ENCODE results near the gene STKLD1. TPM values are rescaled to one million over a fixed set of nuclear protein-coding genes. Genes with fewer than 3 reads are reported as not detected.
"Not testable (repeated sequence)": the region's sequence is repeated elsewhere in the genome, so short reads cannot be mapped to it uniquely, and the experiment has no call there.

STKLD1 gene
- total RNA-seq, 1 donor from 2014 or later, result 0.16 TPM

GRCh38 chr9:133390713-133391112 lies 14.5 kb downstream of the STKLD1 start:
- Mint-ChIP-seq H3K4me3 (no peak overlapping the region), H3K4me1 (no peaks in the 10 kb centered on the region), H3K36me3 (ENCODE audit: low read depth) (no peaks in the 10 kb centered on the region), H3K9me3 (no peaks in the 10 kb centered on the region), H3K27me3 (no peaks in the 10 kb centered on the region), H3K27ac (no peak overlapping the region)
- no peak for DNase-seq
- intact Hi-C loops (cut with micrococcal nuclease), result no loop called here

- H3K27ac Mint-ChIP-seq; H3K27me3 Mint-ChIP-seq; DNase-seq; H3K4me3 Mint-ChIP-seq; intact Hi-C loops (cut with micrococcal nuclease); H3K9me3 Mint-ChIP-seq; H3K36me3 Mint-ChIP-seq (ENCODE audit: low read depth); H3K4me1 Mint-ChIP-seq: not testable (repeated sequence)
Observed at GRCh38 chr9:133391449-133391848, 15.3 kb downstream of the STKLD1 start.

GRCh38 chr9:133392308-133392707 lies 16.1 kb downstream of the STKLD1 start:
- H3K36me3 Mint-ChIP-seq (ENCODE audit: low read depth); DNase-seq; H3K27me3 Mint-ChIP-seq; H3K4me1 Mint-ChIP-seq; H3K9me3 Mint-ChIP-seq; H3K4me3 Mint-ChIP-seq; intact Hi-C loops (cut with micrococcal nuclease); H3K27ac Mint-ChIP-seq: not testable (repeated sequence)

- Mint-ChIP-seq H3K4me3 (no peak overlapping the region), H3K27ac (no peak overlapping the region), H3K9me3 (no peaks in the 10 kb centered on the region), H3K27me3 (no peaks in the 10 kb centered on the region), H3K36me3 (ENCODE audit: low read depth) (no peaks in the 10 kb centered on the region), H3K4me1 (no peaks in the 10 kb centered on the region)
- intact Hi-C loops (cut with micrococcal nuclease), result no loop called here
- no peak for DNase-seq
Observed at GRCh38 chr9:133393399-133393798, 17.2 kb downstream of the STKLD1 start.

- no peaks in the 10 kb centered on the region for H3K4me1 Mint-ChIP-seq
- no peaks in the 10 kb centered on the region for H3K27me3 Mint-ChIP-seq
- no peak overlapping the region for H3K4me3 Mint-ChIP-seq
- intact Hi-C loops (cut with micrococcal nuclease), result no loop called here
- H3K9me3 Mint-ChIP-seq, result no peaks in the 10 kb centered on the region
- no peak overlapping the region for H3K27ac Mint-ChIP-seq
- no peaks in the 10 kb centered on the region for H3K36me3 Mint-ChIP-seq (ENCODE audit: low read depth)
- no peak for DNase-seq
Observed at GRCh38 chr9:133394687-133395271, 18.6 kb downstream of the STKLD1 start.

- DNase-seq, result no peak
- no peaks in the 10 kb centered on the region for H3K4me1 Mint-ChIP-seq
- no peak overlapping the region for H3K27ac Mint-ChIP-seq
- H3K9me3 Mint-ChIP-seq, result no peaks in the 10 kb centered on the region
- H3K27me3 Mint-ChIP-seq, result no peaks in the 10 kb centered on the region
- H3K36me3 Mint-ChIP-seq (ENCODE audit: low read depth), result no peaks in the 10 kb centered on the region
- H3K4me3 Mint-ChIP-seq, result no peak overlapping the region
- intact Hi-C loops (cut with micrococcal nuclease), result no loop called here
Observed at GRCh38 chr9:133396952-133397351, 20.8 kb downstream of the STKLD1 start.

- no peaks in the 10 kb centered on the region for H3K27me3 Mint-ChIP-seq
Observed at GRCh38 chr9:133397370-133397769, 21.2 kb downstream of the STKLD1 start.

GRCh38 chr9:133397895-133398294 lies 21.7 kb downstream of the STKLD1 start:
- Mint-ChIP-seq H3K27ac (no peak overlapping the region), H3K4me3 (no peak overlapping the region), H3K9me3 (no peaks in the 10 kb centered on the region), H3K27me3 (no peaks in the 10 kb centered on the region), H3K4me1 (no peaks in the 10 kb centered on the region), H3K36me3 (ENCODE audit: low read depth) (no peaks in the 10 kb centered on the region)
- intact Hi-C loops (cut with micrococcal nuclease), result no loop called here
- DNase-seq, result no peak

More at GRCh38 chr9:133397370-133397769, 21.2 kb downstream of the STKLD1 start:
- no peaks in the 10 kb centered on the region for H3K9me3 Mint-ChIP-seq
- no peaks in the 10 kb centered on the region for H3K4me1 Mint-ChIP-seq
- H3K27ac Mint-ChIP-seq, result no peak overlapping the region
- intact Hi-C loops (cut with micrococcal nuclease), result no loop called here
- no peak overlapping the region for H3K4me3 Mint-ChIP-seq
- DNase-seq, result no peak
- H3K36me3 Mint-ChIP-seq (ENCODE audit: low read depth), result no peaks in the 10 kb centered on the region

GRCh38 chr9:133400292-133400691 lies 24.1 kb downstream of the STKLD1 start:
- Mint-ChIP-seq H3K9me3 (no peaks in the 10 kb centered on the region), H3K27ac (no peak overlapping the region)
- intact Hi-C loops (cut with micrococcal nuclease), result loop anchor here (5.0 kb wide), 1 partner anchor 213 kb away; no protein-coding TSS in a partner anchor

GRCh38 chr9:133401588-133401987 lies 25.4 kb downstream of the STKLD1 start:
- intact Hi-C loops (cut with micrococcal nuclease), result loop anchor here (5.0 kb wide), 1 partner anchor 214 kb away; no protein-coding TSS in a partner anchor
- no peak overlapping the region for H3K27ac Mint-ChIP-seq
- H3K4me1 Mint-ChIP-seq, result peaks cover 3% of the 10 kb centered on the region
- H3K4me3 Mint-ChIP-seq, result no peak overlapping the region
- H3K9me3 Mint-ChIP-seq, result no peaks in the 10 kb centered on the region
- peaks cover 16% of the 10 kb centered on the region for H3K36me3 Mint-ChIP-seq (ENCODE audit: low read depth)
- H3K27me3 Mint-ChIP-seq, result no peaks in the 10 kb centered on the region
- DNase-seq, result no peak

More at GRCh38 chr9:133400292-133400691, 24.1 kb downstream of the STKLD1 start:
- no peaks in the 10 kb centered on the region for H3K27me3 Mint-ChIP-seq
- no peak overlapping the region for H3K4me3 Mint-ChIP-seq
- no peak for DNase-seq
- H3K36me3 Mint-ChIP-seq (ENCODE audit: low read depth), result peaks cover 5% of the 10 kb centered on the region
- peaks cover 3% of the 10 kb centered on the region for H3K4me1 Mint-ChIP-seq

- intact Hi-C loops (cut with micrococcal nuclease), result loop anchor here (5.0 kb wide), 1 partner anchor 215 kb away; no protein-coding TSS in a partner anchor
- H3K4me3 Mint-ChIP-seq, result no peak overlapping the region
- H3K27me3 Mint-ChIP-seq, result no peaks in the 10 kb centered on the region
- H3K4me1 Mint-ChIP-seq, result peaks cover 10% of the 10 kb centered on the region
- DNase-seq, result no peak
- H3K9me3 Mint-ChIP-seq, result no peaks in the 10 kb centered on the region
- peaks cover 25% of the 10 kb centered on the region for H3K36me3 Mint-ChIP-seq (ENCODE audit: low read depth)
- H3K27ac Mint-ChIP-seq, result no peak overlapping the region
Observed at GRCh38 chr9:133402689-133403088, 26.5 kb downstream of the STKLD1 start.

- H3K4me3 Mint-ChIP-seq, result no peak overlapping the region
- H3K9me3 Mint-ChIP-seq, result no peaks in the 10 kb centered on the region
- intact Hi-C loops (cut with micrococcal nuclease), result loop anchor here (1.0 to 5.0 kb wide), 2 partner anchors 75 to 217 kb away; partner anchors contain the start of gene SLC2A6
- H3K36me3 Mint-ChIP-seq (ENCODE audit: low read depth), result peaks cover 29% of the 10 kb centered on the region
- H3K27me3 Mint-ChIP-seq, result no peaks in the 10 kb centered on the region
- DNase-seq, result peak; percentile 84
- H3K4me1 Mint-ChIP-seq, result peaks cover 10% of the 10 kb centered on the region
- no peak overlapping the region for H3K27ac Mint-ChIP-seq
Observed at GRCh38 chr9:133403766-133404453, 27.7 kb downstream of the STKLD1 start.

- peaks cover 31% of the 10 kb centered on the region for H3K36me3 Mint-ChIP-seq (ENCODE audit: low read depth)
- H3K4me3 Mint-ChIP-seq, result no peak overlapping the region
- H3K27ac Mint-ChIP-seq, result no peak overlapping the region
- no peaks in the 10 kb centered on the region for H3K9me3 Mint-ChIP-seq
- peaks cover 10% of the 10 kb centered on the region for H3K4me1 Mint-ChIP-seq
- no peaks in the 10 kb centered on the region for H3K27me3 Mint-ChIP-seq
- intact Hi-C loops (cut with micrococcal nuclease), result loop anchor here (1.0 to 5.0 kb wide), 2 partner anchors 75 to 217 kb away; partner anchors contain the start of gene SLC2A6
- DNase-seq, result no peak
Observed at GRCh38 chr9:133404454-133405002, 28.4 kb downstream of the STKLD1 start.

All from activated CD4-positive, alpha-beta T cell treated with anti-CD3 and anti-CD28 coated beads, Interleukin-2, amount 10 ng/mL, durations not matched to agents 24 days and 14 days (primary cell).